NT2/D1 (cell line): ENCODE results near the gene ZMYND10.

Source experiments
- DNase-seq: peaks from one replicate; pipeline ENCODE4 v3.0.0-alpha.2; 2011; ENCODE audit warnings: low read depth, low spot score
- H3K27me3 ChIP-seq: 2 replicates; pipeline ENCODE4 v1.6.0; 2011; ENCODE audit warnings: mild to moderate bottlenecking; ENCODE audit not compliant: insufficient read length, insufficient read depth
- H3K36me3 ChIP-seq: 2 replicates; pipeline ENCODE4 v1.6.1; 2011; ENCODE audit warnings: mild to moderate bottlenecking, low read length, mixed read lengths; ENCODE audit not compliant: insufficient read depth, insufficient read length
- H3K4me1 ChIP-seq: 2 replicates; pipeline ENCODE4 v1.5.1; 2011; ENCODE audit not compliant: insufficient read depth, insufficient read length
- H3K4me3 ChIP-seq: 2 replicates; pipeline ENCODE4 v1.5.1; 2011; ENCODE audit warnings: low read depth; ENCODE audit not compliant: insufficient read length
- H3K9ac ChIP-seq: 2 replicates; pipeline ENCODE4 v1.6.0; 2011; ENCODE audit warnings: low read depth; ENCODE audit not compliant: insufficient read length
- H3K9me3 ChIP-seq: 2 replicates; pipeline ENCODE4 v1.5.1; 2011; ENCODE audit warnings: mild to moderate bottlenecking, low read length; ENCODE audit not compliant: insufficient read depth
- SUZ12 ChIP-seq: IDR thresholded peaks from 2 replicates; pipeline ENCODE4 v1.6.1; 2011; ENCODE audit not compliant: insufficient read length, insufficient read depth; ENCODE audit errors: extremely low read depth
- YY1 ChIP-seq: IDR thresholded peaks from 2 replicates; pipeline ENCODE4 v1.6.1; 2011; ENCODE audit not compliant: insufficient read length, insufficient read depth
- ZNF274 ChIP-seq: IDR thresholded peaks from 2 replicates; pipeline ENCODE4 v1.6.1; 2011; ENCODE audit warnings: mild to moderate bottlenecking, low read depth, low read length

Gene ZMYND10

DNA sequence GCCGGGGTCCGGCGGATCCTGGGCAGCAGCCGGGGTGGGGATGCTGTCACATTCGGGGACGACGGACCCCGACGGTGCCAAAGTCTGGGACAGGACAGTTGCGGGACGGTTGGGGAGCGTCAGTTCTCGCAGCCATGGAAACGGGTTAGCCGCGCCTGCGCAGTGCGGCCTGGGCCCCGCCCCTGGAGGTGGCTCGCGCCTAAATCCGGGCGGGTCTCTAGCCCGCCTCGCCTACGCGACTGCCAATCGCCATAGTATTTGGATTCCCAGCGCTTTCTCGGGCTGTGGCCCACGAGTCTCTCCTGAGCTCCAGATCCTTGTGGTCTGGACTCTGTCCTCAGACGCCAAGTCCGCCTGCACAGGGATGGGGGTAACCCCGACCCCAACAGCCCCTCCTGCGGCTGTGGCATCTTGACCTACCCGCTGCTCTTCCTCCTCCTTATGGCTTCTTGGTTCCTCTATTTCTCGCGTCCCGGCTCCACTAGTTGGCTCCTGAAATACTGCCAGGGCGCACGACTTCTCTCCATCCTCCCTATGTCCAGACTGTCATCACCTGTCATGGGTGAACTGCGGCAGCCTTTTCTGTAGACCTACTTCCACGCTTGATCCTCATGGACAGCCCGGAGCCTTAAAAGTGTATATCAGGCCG lies at the start of gene ZMYND10:
Gene ZMYND10, minus strand, starts transcription at position 147 of the 649 bp plus-strand sequence. CDS start 153 bp downstream, outside the sequence.
- TF ChIP-seq ZNF274 (no peak), YY1 (no peak), SUZ12 (no peak)
- H3K9ac ChIP-seq: peak within 1 kb of the TSS; percentile 74
- peak; percentile 54 for DNase-seq

GRCh38 chr3:50393061-50393460 lies 47.5 kb upstream of the ZMYND10 start:
- Histone ChIP-seq H3K4me1 (peaks cover 16% of the 10 kb centered on the region), H3K9ac (no peak overlapping the region), H3K9me3 (no peaks in the 10 kb centered on the region), H3K27me3 (peaks cover 3% of the 10 kb centered on the region), H3K36me3 (no peaks in the 10 kb centered on the region), H3K4me3 (no peak overlapping the region)
- no peak for TF ChIP-seq YY1
- no peak for TF ChIP-seq SUZ12
- no peak for TF ChIP-seq ZNF274
- no peak for DNase-seq

More for the DNA sequence above, at the start of gene ZMYND10:
- H3K27me3 ChIP-seq: peaks cover 36% of the 10 kb centered on the region
- H3K4me3 ChIP-seq: peak within 1 kb of the TSS; percentile 31
- no peaks in the 10 kb centered on the region for H3K9me3 ChIP-seq
- H3K36me3 ChIP-seq: peaks cover 23% of the 10 kb centered on the region
- H3K4me1 ChIP-seq: peaks cover 16% of the 10 kb centered on the region

GRCh38 chr3:50392101-50392715 lies 46.7 kb upstream of the ZMYND10 start:
- DNase-seq: no peak
- Histone ChIP-seq H3K9me3 (no peaks in the 10 kb centered on the region), H3K4me1 (peaks cover 16% of the 10 kb centered on the region), H3K27me3 (no peaks in the 10 kb centered on the region), H3K4me3 (no peak overlapping the region), H3K36me3 (no peaks in the 10 kb centered on the region), H3K9ac (no peak overlapping the region)
- no peak for TF ChIP-seq ZNF274
- no peak for TF ChIP-seq SUZ12
- TF ChIP-seq YY1: no peak

DNA sequence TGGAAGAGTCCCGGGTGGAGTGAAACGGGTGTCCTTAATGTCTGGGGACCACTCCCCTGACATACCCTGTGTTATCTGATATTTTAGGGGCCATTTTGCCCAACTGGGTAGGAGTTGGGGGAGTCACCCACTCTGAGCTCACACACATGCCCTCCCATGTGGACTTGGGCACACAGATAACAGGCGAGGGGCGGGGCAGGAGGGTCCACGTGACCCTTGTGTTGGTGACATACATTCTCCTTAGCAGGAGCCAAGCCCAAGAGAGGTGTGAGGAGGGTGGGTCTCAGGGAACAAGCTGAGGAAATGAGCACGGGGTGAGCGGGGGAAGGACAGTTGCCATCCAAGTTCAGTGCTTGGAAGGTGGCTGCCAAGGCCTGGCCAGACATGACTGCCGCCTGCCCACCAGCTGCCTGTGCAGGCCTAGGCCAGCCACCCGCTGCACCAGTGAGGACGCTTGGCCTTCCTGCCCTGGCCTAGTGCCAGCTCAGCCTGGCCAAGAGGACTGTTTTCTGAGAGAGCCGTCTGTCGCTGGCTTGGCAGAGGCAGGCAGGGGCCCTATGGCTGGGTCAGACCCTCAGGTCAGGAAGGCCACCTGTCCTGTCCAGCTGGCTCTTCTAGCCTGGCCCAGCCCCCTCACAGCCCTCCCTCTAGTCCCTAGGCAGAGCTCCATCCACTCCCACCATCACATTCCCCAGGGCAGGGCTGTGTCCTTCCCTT lies 45.1 kb upstream of the ZMYND10 start:
- no peak for DNase-seq
- H3K9ac ChIP-seq: no peak overlapping the region
- no peaks in the 10 kb centered on the region for H3K9me3 ChIP-seq
- H3K4me1 ChIP-seq: peaks cover 13% of the 10 kb centered on the region
- H3K27me3 ChIP-seq: no peaks in the 10 kb centered on the region
- no peaks in the 10 kb centered on the region for H3K36me3 ChIP-seq
- TF ChIP-seq SUZ12: no peak
- no peak for TF ChIP-seq YY1
- no peak for TF ChIP-seq ZNF274
- no peak overlapping the region for H3K4me3 ChIP-seq

DNA sequence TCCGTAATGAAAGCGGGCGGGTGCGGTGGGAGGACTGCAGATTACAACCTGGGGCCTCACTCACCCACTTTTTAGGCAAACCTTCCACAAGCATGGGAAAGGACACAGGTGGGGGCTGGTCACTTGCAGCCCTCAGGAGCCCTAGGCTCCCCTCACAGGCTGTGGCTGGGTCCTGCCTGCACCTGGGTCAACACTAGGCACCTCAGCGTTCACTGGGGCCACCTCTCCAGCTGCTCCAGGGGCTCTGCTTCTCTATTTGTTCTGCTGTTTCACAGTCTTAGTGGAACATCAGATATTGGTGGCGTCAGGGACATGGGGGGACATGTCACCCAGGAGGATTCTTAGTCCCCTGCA lies 43.9 kb upstream of the ZMYND10 start:
- Histone ChIP-seq H3K9ac (no peak overlapping the region), H3K4me1 (peaks cover 11% of the 10 kb centered on the region), H3K36me3 (no peaks in the 10 kb centered on the region), H3K27me3 (no peaks in the 10 kb centered on the region), H3K4me3 (no peak overlapping the region), H3K9me3 (no peaks in the 10 kb centered on the region)
- no peak for TF ChIP-seq ZNF274
- no peak for TF ChIP-seq SUZ12
- no peak for TF ChIP-seq YY1
- DNase-seq: no peak

- DNase-seq: no peak
- Histone ChIP-seq H3K9ac (no peak overlapping the region), H3K4me1 (peaks cover 11% of the 10 kb centered on the region), H3K27me3 (no peaks in the 10 kb centered on the region), H3K4me3 (no peak overlapping the region), H3K36me3 (no peaks in the 10 kb centered on the region), H3K9me3 (no peaks in the 10 kb centered on the region)
- no peak for TF ChIP-seq YY1
- no peak for TF ChIP-seq ZNF274
- TF ChIP-seq SUZ12: no peak
These were observed 43.3 kb upstream of the ZMYND10 start for GRCh38 chr3:50388720-50389413.
